ENCODE results near the gene CDH26.

CDH26 gene

DNA sequence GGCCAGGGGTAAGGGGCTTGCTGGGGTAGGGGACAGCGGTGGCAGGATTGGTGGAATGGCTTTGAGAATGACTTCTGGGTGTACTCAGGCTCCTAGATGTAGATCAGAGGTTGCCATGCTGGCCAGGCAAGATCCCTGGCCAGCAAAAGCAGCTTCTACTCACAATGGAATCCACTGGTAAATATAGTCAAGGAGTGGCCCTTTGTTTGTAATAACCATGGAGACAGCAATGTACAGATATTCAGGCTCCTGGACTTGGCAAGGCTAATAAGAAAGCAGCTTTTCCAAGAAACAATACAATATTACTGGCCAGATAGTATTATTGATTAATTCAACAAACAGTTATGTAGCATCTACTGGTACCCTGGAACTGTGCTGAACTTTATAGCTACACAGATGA is 37.9 kb downstream of the CDH26 start:
- Histone ChIP-seq H3K4me3 (no peak overlapping the region), H3K27ac (no peak overlapping the region), H3K4me2 (no peak overlapping the region), H3K9ac (no peak overlapping the region), H4K20me1 (no peaks in the 10 kb centered on the region), H3K36me3 (no peaks in the 10 kb centered on the region), H3K9me3 (no peaks in the 10 kb centered on the region), H3K27me3 (no peaks in the 10 kb centered on the region), H3K4me1 (no peaks in the 10 kb centered on the region)
- TF ChIP-seq Cebpa-rat (IDR thresholded peaks at IDR 0.05): no peak

DNA sequence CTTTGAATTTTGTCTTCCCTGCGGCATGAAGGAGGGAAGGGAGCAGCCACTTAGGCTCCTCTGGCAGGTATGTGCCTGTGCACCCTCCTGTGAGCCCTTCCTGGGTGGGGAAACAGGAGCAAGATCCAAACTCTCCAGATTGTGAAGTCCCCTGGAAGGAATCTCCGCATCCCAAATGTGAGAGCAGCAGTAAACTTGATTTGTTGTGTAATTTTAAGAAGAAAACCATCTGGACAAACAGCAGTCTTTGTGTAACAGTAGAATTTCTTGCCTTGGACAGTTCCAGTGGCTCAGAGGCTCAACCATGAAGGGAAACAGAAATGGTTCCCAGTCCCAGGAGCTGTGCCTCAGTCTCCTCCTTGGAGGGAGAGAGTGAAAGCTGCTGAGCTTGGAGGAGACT is 39.7 kb downstream of the CDH26 start:
- Histone ChIP-seq H3K4me3 (no peak overlapping the region), H3K27ac (no peak overlapping the region), H4K20me1 (no peaks in the 10 kb centered on the region), H3K9ac (no peak overlapping the region), H3K4me2 (no peak overlapping the region), H3K36me3 (no peaks in the 10 kb centered on the region), H3K9me3 (no peaks in the 10 kb centered on the region), H3K4me1 (no peaks in the 10 kb centered on the region), H3K27me3 (no peaks in the 10 kb centered on the region)
- TF ChIP-seq Cebpa-rat (IDR thresholded peaks at IDR 0.05): no peak

DNA sequence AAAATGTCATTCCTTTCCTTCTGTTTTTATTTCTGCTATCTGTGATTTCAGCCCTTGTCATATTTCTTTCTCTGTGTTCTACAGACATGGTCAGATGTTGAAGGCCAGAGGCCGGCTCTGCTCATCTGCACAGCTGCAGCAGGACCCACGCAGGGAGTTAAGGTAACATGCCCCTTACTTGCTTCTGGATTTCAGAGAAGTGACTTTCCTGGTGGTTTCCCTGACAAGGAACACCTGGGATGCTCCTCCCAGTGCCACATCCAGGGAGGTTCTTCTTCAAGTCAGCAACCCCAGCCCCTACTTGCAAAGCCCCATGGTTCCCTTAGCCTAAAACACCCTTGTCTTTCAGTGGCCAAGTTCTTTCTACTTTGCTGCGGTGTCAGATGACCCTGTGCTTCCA is 41.3 kb downstream of the CDH26 start:
- Histone ChIP-seq H3K9me3 (no peaks in the 10 kb centered on the region), H4K20me1 (no peaks in the 10 kb centered on the region), H3K4me1 (no peaks in the 10 kb centered on the region), H3K36me3 (no peaks in the 10 kb centered on the region), H3K27ac (no peak overlapping the region), H3K9ac (no peak overlapping the region), H3K4me3 (no peak overlapping the region), H3K27me3 (no peaks in the 10 kb centered on the region), H3K4me2 (no peak overlapping the region)
- no peak for TF ChIP-seq Cebpa-rat (IDR thresholded peaks at IDR 0.05)

DNA sequence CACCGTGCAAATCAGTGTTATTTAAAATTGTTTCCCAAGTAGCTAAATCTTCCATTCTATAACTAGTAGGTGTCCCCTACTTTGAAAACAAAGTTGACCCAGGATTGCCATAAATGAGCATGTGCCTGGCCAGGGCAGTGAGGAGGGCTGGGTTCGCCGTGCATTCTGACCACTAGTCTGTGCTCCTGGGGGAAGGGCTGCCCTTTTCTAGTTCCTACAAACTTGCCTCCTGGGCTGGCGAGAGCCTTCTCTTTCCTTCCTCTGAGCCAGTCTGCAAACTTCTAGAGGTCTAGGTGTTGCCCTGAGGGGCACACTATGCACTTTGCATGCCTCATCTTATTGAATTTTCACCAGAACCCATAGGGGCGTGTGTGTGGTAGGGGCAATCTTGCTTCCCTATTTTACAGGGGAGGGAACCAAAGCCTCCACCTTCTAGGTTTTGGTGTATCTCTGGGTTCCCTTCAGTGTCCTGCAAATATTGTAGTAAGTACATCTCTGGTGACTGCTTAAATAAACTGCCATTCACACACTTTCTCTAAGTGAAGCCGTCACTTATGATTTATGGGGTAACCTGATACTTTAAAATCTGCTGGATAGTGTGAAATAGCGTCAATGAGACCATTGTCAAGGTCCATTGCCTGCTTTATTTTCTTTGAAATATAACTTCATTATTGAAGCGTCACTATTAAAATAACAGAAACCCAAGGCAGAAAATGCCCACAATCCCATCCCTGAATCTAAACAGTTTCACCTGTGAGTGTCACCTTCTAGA is 42.2 kb downstream of the CDH26 start:
- Histone ChIP-seq H3K4me1 (no peaks in the 10 kb centered on the region), H3K9me3 (no peaks in the 10 kb centered on the region), H3K27ac (no peak overlapping the region), H3K27me3 (no peaks in the 10 kb centered on the region), H3K36me3 (no peaks in the 10 kb centered on the region), H4K20me1 (no peaks in the 10 kb centered on the region), H3K4me3 (no peak overlapping the region), H3K9ac (no peak overlapping the region), H3K4me2 (no peak overlapping the region)
- no peak for TF ChIP-seq Cebpa-rat (IDR thresholded peaks at IDR 0.05)

DNA sequence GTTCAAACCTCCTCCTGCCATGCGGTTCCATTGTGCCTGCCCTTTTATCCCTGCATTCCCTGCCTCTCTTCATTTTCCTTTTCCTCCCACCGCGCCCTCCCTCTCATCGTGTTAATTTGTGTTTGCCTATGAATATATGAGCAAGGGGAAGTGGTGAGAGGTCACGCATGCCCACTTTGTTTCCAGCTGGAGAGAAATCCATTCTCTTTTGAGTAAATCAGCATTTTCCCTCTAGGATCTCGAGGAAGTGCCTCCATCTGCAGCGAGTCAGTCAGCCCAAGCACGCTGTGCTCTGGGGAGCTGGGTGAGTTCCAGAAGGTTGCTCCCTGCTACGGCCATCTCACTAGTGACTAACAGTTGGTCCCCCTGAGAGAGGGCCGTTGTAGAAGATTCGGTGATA is 42.9 kb downstream of the CDH26 start:
- Histone ChIP-seq H3K27me3 (no peaks in the 10 kb centered on the region), H3K36me3 (no peaks in the 10 kb centered on the region), H3K9ac (no peak overlapping the region), H4K20me1 (no peaks in the 10 kb centered on the region), H3K4me2 (no peak overlapping the region), H3K4me3 (no peak overlapping the region), H3K9me3 (no peaks in the 10 kb centered on the region), H3K4me1 (no peaks in the 10 kb centered on the region), H3K27ac (no peak overlapping the region)
- TF ChIP-seq Cebpa-rat (IDR thresholded peaks at IDR 0.05): no peak

DNA sequence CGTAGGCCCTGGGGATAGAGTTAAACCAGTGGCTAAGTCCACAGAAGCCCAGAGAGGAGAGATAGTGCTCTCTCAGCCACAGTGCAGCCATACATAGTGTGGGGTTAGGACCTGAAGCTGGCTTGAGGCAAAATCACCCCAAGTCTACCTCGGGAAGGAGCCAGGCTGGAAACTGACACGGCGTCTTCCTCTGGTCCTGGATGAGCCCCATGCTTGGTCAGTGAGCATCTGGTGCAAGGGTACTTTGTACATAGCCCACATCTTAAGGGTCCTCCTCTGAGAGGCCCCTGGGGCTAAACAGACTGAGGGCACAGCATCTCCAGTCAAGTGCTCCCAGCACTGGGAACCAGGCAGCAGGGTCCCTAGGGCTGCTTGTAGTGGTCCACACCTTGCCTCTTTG is 45.6 kb downstream of the CDH26 start:
- Histone ChIP-seq H3K4me2 (no peak overlapping the region), H3K27ac (no peak overlapping the region), H4K20me1 (no peaks in the 10 kb centered on the region), H3K9me3 (no peaks in the 10 kb centered on the region), H3K9ac (no peak overlapping the region), H3K36me3 (no peaks in the 10 kb centered on the region), H3K4me3 (no peak overlapping the region), H3K27me3 (no peaks in the 10 kb centered on the region), H3K4me1 (no peaks in the 10 kb centered on the region)
- no peak for TF ChIP-seq Cebpa-rat (IDR thresholded peaks at IDR 0.05)

DNA sequence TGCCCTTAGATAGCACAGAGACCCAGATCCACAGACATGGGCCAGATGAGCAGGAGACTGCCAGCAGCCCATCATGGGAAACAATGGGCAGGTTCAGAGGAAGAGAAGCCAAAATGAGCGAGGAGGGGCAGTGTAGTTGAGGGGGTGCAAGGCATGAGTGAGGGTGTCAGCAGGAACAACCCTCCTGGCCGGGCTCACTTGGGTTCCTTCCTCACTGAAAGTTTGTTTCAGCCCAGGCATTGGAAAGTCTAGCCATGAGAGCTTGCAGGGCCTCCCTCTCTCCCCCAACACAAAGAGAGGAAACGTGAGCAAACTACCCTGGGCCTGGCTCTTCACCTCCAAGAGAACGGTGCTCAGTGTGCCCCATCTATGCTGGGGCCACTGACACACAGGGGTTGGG is 48.0 kb downstream of the CDH26 start:
- no peak for TF ChIP-seq Cebpa-rat (IDR thresholded peaks at IDR 0.05)
- no peak overlapping the region for H3K4me3 ChIP-seq
- H3K27ac ChIP-seq: no peak overlapping the region
- no peaks in the 10 kb centered on the region for H3K36me3 ChIP-seq
- H3K9ac ChIP-seq: no peak overlapping the region
- 0 out of 2 replicates have a peak, but pooled peaks cover under 1% of the 10 kb centered on the region for H3K4me1 ChIP-seq
- H3K4me2 ChIP-seq: no peak overlapping the region
- no peaks in the 10 kb centered on the region for H4K20me1 ChIP-seq
- H3K27me3 ChIP-seq: no peaks in the 10 kb centered on the region
- H3K9me3 ChIP-seq: no peaks in the 10 kb centered on the region

DNA sequence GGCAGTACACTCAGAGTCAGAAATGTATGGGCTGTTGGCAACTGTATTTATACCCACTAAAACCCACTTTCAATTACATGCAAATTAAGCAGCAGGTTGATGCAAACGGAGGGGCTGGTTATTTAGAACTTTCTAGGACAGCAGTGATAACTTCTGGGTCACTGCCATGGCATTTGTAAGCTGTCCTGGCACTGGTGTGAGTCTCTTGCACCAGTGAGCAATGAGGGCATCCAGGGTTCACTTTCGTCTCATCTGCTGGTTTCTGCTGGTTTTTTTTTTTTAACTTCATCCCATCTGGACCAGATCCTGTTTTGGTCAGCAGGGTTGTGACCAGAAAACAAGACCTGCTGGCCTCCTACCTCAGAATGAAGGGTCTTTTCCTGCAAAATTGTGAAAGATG is 49.2 kb downstream of the CDH26 start:
- Histone ChIP-seq H3K4me1 (peaks cover 12% of the 10 kb centered on the region), H3K4me3 (no peak overlapping the region), H3K27ac (no peak overlapping the region), H4K20me1 (no peaks in the 10 kb centered on the region), H3K36me3 (no peaks in the 10 kb centered on the region), H3K9ac (no peak overlapping the region), H3K4me2 (no peak overlapping the region), H3K27me3 (no peaks in the 10 kb centered on the region), H3K9me3 (no peaks in the 10 kb centered on the region)
- TF ChIP-seq Cebpa-rat (IDR thresholded peaks at IDR 0.05): no peak

DNA sequence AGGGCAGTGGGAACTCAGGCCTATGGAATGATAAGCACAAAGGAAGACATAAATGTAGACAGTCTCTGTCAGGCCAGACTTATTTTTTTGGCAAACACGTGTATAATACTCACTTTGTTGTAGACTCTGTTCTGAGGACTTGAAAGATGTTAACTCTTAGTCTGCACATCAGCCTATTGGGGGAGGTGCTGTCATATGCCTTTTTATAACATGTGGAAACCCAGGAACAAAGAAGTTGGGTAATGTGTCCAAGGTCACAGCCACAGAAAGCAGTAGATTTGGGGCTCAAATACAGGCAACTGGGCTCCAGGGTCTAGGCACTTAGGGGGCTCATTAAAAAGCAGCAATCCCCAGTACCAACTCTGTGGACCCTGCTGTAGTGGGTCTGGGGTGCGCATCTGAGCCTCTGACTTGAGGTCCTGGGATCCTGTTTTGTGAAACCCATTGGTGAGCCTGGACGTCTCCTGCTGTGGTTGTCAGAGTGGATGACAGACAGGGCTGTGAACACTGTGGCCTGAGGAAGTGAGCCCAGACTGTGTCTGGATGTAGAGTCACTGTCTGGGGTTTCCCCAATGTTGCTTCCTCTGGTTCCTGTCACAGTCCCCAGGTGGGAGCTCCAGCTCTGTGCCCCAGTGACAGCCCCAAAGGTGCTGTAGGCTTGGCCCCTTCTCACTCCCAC is 50.0 kb downstream of the CDH26 start:
- H3K4me2 ChIP-seq: no peak overlapping the region

DNA sequence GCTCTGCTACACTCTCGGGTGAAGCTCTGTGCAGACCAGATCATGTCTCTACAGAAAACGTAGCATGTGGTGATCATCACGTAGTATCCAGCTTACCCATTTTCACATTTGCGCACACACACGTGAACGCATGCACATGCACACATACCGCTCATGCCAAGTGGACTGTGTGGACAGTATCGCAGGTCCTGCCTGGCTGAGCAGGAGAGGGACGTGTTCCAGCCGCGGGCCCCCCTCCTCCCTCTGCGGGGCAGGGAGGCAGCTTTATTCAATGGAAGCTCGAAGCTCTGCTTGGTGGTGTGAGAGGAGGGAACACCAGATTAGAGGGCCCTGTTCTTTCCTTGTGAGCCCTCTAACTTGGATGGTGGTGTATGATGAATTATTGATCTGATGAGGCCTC is 51.1 kb downstream of the CDH26 start:
- Histone ChIP-seq H3K27ac (no peak overlapping the region), H3K4me3 (no peak overlapping the region), H3K9ac (no peak overlapping the region), H3K27me3 (no peaks in the 10 kb centered on the region), H3K4me1 (peaks cover 26% of the 10 kb centered on the region), H3K4me2 (no peak overlapping the region), H4K20me1 (no peaks in the 10 kb centered on the region), H3K36me3 (no peaks in the 10 kb centered on the region), H3K9me3 (no peaks in the 10 kb centered on the region)
- TF ChIP-seq Cebpa-rat (IDR thresholded peaks at IDR 0.05): no peak

More for the DNA sequence above, 50.0 kb downstream of the CDH26 start:
- H3K27me3 ChIP-seq: no peaks in the 10 kb centered on the region
- H3K9ac ChIP-seq: no peak overlapping the region
- H3K4me3 ChIP-seq: no peak overlapping the region
- no peak for TF ChIP-seq Cebpa-rat (IDR thresholded peaks at IDR 0.05)
- no peaks in the 10 kb centered on the region for H3K9me3 ChIP-seq
- no peaks in the 10 kb centered on the region for H4K20me1 ChIP-seq
- H3K36me3 ChIP-seq: no peaks in the 10 kb centered on the region
- H3K27ac ChIP-seq: no peak overlapping the region
- H3K4me1 ChIP-seq: peaks cover 20% of the 10 kb centered on the region

All from BLaER1 (cell line).